ENCODE data around the gene BCL2A1. TPM values are rescaled to one million over a fixed set of nuclear protein-coding genes. Genes with fewer than 3 reads are reported as not detected.

Gene BCL2A1
- total RNA-seq, 1 experiment from 2014 or later, result 0.44 TPM

DNA sequence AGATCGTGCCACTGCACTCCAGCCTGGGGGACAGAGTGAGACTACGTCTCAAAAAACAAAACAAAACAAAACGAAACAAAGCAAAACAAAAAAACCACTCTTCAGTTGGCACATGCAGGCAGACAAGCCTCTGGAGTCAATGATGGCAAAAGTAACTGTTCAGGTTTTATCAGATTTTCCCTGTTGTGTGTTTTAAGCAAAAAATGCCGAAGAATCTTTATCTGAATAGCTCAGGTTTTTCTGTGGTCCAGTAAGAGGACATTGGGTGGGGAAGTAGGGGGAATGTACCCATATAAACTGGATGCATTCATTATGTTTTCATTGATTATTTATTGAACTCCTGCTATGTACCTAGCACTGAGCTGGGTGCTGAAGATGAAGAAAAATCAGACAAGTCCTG lies 20.8 kb upstream of the BCL2A1 start:
- no TSS peak for BruUV-seq (replicated peaks)
- no peak overlapping the region for H3K9ac ChIP-seq (ENCODE audit: low read length)
- peaks cover 4 to 15% of the 10 kb centered on the region in 2 experiments; a peak in 3 of 4 replicates for H3K4me1 ChIP-seq (ENCODE audit: control insufficient read depth in 1 of 2, insufficient read depth in 2 of 2, low read length in 2 of 2)
- H3K4me3 ChIP-seq (replicated peaks in 1 of 2; ENCODE audit: low read depth in 1 of 2, low read length in 2 of 2), result no peak overlapping the region
- ChIA-PET RAD21 (ENCODE audit: low non-redundant PET in 1 of 2, low total read pairs in 2 of 2, uncharacterized antibody in 2 of 2, unreplicated experiment in 2 of 2) (no interaction called here), CTCF (interaction anchor here (2.4 kb wide), 1 partner anchor 14 kb away, joined by 8 read pairs; no protein-coding TSS in a partner anchor), POLR2A (no interaction called here)
- H4K20me1 ChIP-seq (ENCODE audit: insufficient read depth), result no peaks in the 10 kb centered on the region
- DNase-seq (ENCODE audit: low read depth, low spot score) (no peak), ATAC-seq (no peak)
- no peak overlapping the region for H2AFZ ChIP-seq (ENCODE audit: low read depth, low read length, poor library complexity, severe bottlenecking)
- TF ChIP-seq ZNF274 (IDR thresholded peaks at IDR 0.05; ENCODE audit: low read depth, low read length) (no peak), EGR1 (IDR thresholded peaks at IDR 0.05; ENCODE audit: low read depth) (no peak), YY1 (IDR thresholded peaks at IDR 0.05; ENCODE audit: extremely low read depth, insufficient replicate concordance, low read depth, low read length) (no peak), SIN3A (IDR thresholded peaks at IDR 0.05; ENCODE audit: low read depth) (no peak), POLR2A (IDR thresholded peaks at IDR 0.05; ENCODE audit: borderline replicate concordance, extremely low read depth, insufficient read depth, insufficient read length) (no peak), SP1 (IDR thresholded peaks at IDR 0.05; ENCODE audit: low read depth) (no peak), POLR2AphosphoS5 (IDR thresholded peaks at IDR 0.05; ENCODE audit: low read depth, low read length) (no peak), EZH2 (IDR thresholded peaks at IDR 0.05) (no peak), RAD21 (IDR thresholded peaks at IDR 0.05; ENCODE audit: low read depth) (no peak), CBX3 (IDR thresholded peaks at IDR 0.05; ENCODE audit: low read depth) (no peak), JUND (IDR thresholded peaks at IDR 0.05) (no peak)
- TF ChIP-seq, protein P1, sequence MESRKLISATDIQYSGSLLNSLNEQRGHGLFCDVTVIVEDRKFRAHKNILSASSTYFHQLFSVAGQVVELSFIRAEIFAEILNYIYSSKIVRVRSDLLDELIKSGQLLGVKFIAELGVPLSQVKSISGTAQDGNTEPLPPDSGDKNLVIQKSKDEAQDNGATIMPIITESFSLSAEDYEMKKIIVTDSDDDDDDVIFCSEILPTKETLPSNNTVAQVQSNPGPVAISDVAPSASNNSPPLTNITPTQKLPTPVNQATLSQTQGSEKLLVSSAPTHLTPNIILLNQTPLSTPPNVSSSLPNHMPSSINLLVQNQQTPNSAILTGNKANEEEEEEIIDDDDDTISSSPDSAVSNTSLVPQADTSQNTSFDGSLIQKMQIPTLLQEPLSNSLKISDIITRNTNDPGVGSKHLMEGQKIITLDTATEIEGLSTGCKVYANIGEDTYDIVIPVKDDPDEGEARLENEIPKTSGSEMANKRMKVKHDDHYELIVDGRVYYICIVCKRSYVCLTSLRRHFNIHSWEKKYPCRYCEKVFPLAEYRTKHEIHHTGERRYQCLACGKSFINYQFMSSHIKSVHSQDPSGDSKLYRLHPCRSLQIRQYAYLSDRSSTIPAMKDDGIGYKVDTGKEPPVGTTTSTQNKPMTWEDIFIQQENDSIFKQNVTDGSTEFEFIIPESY (IDR thresholded peaks at IDR 0.05; ENCODE audit: extremely low read depth, insufficient replicate concordance, low read length), result no peak
- TF ChIP-seq, protein P2, sequence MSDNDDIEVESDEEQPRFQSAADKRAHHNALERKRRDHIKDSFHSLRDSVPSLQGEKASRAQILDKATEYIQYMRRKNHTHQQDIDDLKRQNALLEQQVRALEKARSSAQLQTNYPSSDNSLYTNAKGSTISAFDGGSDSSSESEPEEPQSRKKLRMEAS (IDR thresholded peaks at IDR 0.05), result no peak
- TF ChIP-seq, protein P3, sequence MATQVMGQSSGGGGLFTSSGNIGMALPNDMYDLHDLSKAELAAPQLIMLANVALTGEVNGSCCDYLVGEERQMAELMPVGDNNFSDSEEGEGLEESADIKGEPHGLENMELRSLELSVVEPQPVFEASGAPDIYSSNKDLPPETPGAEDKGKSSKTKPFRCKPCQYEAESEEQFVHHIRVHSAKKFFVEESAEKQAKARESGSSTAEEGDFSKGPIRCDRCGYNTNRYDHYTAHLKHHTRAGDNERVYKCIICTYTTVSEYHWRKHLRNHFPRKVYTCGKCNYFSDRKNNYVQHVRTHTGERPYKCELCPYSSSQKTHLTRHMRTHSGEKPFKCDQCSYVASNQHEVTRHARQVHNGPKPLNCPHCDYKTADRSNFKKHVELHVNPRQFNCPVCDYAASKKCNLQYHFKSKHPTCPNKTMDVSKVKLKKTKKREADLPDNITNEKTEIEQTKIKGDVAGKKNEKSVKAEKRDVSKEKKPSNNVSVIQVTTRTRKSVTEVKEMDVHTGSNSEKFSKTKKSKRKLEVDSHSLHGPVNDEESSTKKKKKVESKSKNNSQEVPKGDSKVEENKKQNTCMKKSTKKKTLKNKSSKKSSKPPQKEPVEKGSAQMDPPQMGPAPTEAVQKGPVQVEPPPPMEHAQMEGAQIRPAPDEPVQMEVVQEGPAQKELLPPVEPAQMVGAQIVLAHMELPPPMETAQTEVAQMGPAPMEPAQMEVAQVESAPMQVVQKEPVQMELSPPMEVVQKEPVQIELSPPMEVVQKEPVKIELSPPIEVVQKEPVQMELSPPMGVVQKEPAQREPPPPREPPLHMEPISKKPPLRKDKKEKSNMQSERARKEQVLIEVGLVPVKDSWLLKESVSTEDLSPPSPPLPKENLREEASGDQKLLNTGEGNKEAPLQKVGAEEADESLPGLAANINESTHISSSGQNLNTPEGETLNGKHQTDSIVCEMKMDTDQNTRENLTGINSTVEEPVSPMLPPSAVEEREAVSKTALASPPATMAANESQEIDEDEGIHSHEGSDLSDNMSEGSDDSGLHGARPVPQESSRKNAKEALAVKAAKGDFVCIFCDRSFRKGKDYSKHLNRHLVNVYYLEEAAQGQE (IDR thresholded peaks at IDR 0.05; ENCODE audit: low read depth), result no peak
- TF ChIP-seq, protein P4, sequence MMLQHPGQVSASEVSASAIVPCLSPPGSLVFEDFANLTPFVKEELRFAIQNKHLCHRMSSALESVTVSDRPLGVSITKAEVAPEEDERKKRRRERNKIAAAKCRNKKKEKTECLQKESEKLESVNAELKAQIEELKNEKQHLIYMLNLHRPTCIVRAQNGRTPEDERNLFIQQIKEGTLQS (IDR thresholded peaks at IDR 0.05), result no peak
- TF ChIP-seq, protein P5, sequence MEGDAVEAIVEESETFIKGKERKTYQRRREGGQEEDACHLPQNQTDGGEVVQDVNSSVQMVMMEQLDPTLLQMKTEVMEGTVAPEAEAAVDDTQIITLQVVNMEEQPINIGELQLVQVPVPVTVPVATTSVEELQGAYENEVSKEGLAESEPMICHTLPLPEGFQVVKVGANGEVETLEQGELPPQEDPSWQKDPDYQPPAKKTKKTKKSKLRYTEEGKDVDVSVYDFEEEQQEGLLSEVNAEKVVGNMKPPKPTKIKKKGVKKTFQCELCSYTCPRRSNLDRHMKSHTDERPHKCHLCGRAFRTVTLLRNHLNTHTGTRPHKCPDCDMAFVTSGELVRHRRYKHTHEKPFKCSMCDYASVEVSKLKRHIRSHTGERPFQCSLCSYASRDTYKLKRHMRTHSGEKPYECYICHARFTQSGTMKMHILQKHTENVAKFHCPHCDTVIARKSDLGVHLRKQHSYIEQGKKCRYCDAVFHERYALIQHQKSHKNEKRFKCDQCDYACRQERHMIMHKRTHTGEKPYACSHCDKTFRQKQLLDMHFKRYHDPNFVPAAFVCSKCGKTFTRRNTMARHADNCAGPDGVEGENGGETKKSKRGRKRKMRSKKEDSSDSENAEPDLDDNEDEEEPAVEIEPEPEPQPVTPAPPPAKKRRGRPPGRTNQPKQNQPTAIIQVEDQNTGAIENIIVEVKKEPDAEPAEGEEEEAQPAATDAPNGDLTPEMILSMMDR (IDR thresholded peaks at IDR 0.05 in 2 of 3, conservative IDR thresholded peaks at IDR 0.05 in 1 of 3; ENCODE audit: borderline replicate concordance in 1 of 3, insufficient read depth in 1 of 3, low read depth in 2 of 3, low read length in 2 of 3), result no peak
- no peak overlapping the region for H3K4me2 ChIP-seq (ENCODE audit: low read length)
- no peaks in the 10 kb centered on the region for H3K9me2 ChIP-seq (ENCODE audit: insufficient read depth)
- intact Hi-C loops (cut with micrococcal nuclease), result loop anchor here (2.0 kb wide), 1 partner anchor 611 kb away; no protein-coding TSS in a partner anchor
- peaks cover 4% of the 10 kb centered on the region; the same call in 1 of the 2 replicates for H3K27me3 ChIP-seq (ENCODE audit: insufficient read depth, low read length)
- H3K9me3 ChIP-seq (ENCODE audit: control insufficient read depth in 1 of 2, insufficient read depth in 1 of 2, low read depth in 1 of 2, low read length in 2 of 2), result no peaks in the 10 kb centered on the region
- no peak overlapping the region for H3K27ac ChIP-seq (ENCODE audit: low read depth, low read length)
- no peaks in the 10 kb centered on the region for H3K36me3 ChIP-seq (ENCODE audit: control insufficient read depth in 1 of 2, insufficient read depth in 2 of 2, low read length in 2 of 2)
- H3K79me2 ChIP-seq (ENCODE audit: insufficient read depth, low read length), result no peaks in the 10 kb centered on the region
